HepG2 (cell line): ENCODE data around the gene CFAP54. TPM values are rescaled to one million over a fixed set of nuclear protein-coding genes. Genes with fewer than 3 reads are reported as not detected.

Experiments used
- E2F5 ChIP-seq: sonication (generic); formaldehyde crosslinking; conservative IDR thresholded peaks from 2 replicates; pipeline ENCODE4 v1.4.0; 2020; ENCODE audit warnings: missing genetic modification reagents
- IRF1 ChIP-seq: sonication (generic); formaldehyde crosslinking; IDR thresholded peaks from 2 replicates; pipeline ENCODE4 v1.4.0; 2020; ENCODE audit warnings: low read depth, mild to moderate bottlenecking, missing genetic modification reagents
- IRF2 ChIP-seq: IDR thresholded peaks from 2 replicates; pipeline ENCODE4 v1.6.1; 2018; ENCODE audit warnings: missing genetic modification reagents, missing compliant biosample characterization
- JARID2 ChIP-seq: sonication (generic); formaldehyde crosslinking; IDR thresholded peaks from 2 replicates; pipeline ENCODE4 v1.8.1; 2023; ENCODE audit warnings: missing genetic modification reagents, inconsistent platforms; ENCODE audit not compliant: insufficient replicate concordance
- KLF6 ChIP-seq: IDR thresholded peaks from 2 replicates; pipeline ENCODE4 v1.8.0; 2016; ENCODE audit warnings: missing biosample characterization, missing genetic modification reagents
- NONO ChIP-seq, 2 experiments: fragments of 450-650 bp in 1 of 2; sonication (generic) in 1 of 2; formaldehyde crosslinking in 1 of 2; IDR thresholded peaks in 1 of 2; conservative IDR thresholded peaks in 1 of 2; 2 replicates each; pipeline versions ENCODE4 v1.6.1 to v1.8.0; 2017 to 2022; ENCODE audit warnings: mild to moderate bottlenecking in 1 of 2, missing genetic modification reagents in 1 of 2, moderate library complexity in 1 of 2
- POLR2G ChIP-seq: fragments of 200-400 bp; formaldehyde crosslinking; IDR thresholded peaks from 2 replicates; pipeline ENCODE4 v1.6.1; 2018; ENCODE audit warnings: mild to moderate bottlenecking, low read depth, low read length, moderate library complexity
- TAF1 ChIP-seq: sonication (generic); formaldehyde crosslinking; IDR thresholded peaks from 2 replicates; pipeline ENCODE4 v1.4.0; 2020; ENCODE audit warnings: missing genetic modification reagents
- TFAP4 ChIP-seq: sonication (generic); IDR thresholded peaks from 2 replicates; pipeline ENCODE4 v1.6.1; 2016; ENCODE audit warnings: low read depth, borderline replicate concordance
- TFDP2 ChIP-seq: sonication (generic); formaldehyde crosslinking; IDR thresholded peaks from 2 replicates; pipeline ENCODE4 v1.4.0; 2020; ENCODE audit warnings: missing genetic modification reagents
- UBTF ChIP-seq: sonication (generic); formaldehyde crosslinking; IDR thresholded peaks from 2 replicates; pipeline ENCODE4 v1.4.0; 2020; ENCODE audit warnings: mild to moderate bottlenecking, missing genetic modification reagents
- ZBTB33 ChIP-seq: sonication (generic); formaldehyde crosslinking; IDR thresholded peaks from 2 replicates; pipeline ENCODE4 v1.4.0; 2020; ENCODE audit warnings: missing genetic modification reagents
- ZBTB34 ChIP-seq: sonication (generic); formaldehyde crosslinking; IDR thresholded peaks from 2 replicates; pipeline ENCODE4 v1.8.0; 2022; ENCODE audit warnings: mild to moderate bottlenecking, missing genetic modification reagents
- ZNF136 ChIP-seq: sonication (generic); formaldehyde crosslinking; IDR thresholded peaks from 2 replicates; pipeline ENCODE4 v1.8.1; 2022; ENCODE audit warnings: low read depth, mild to moderate bottlenecking, moderate library complexity, missing genetic modification reagents
- ZNF17 ChIP-seq: sonication (generic); formaldehyde crosslinking; IDR thresholded peaks from 2 replicates; pipeline ENCODE4 v1.5.0; 2020; ENCODE audit warnings: mild to moderate bottlenecking, missing genetic modification reagents
- ZNF251 ChIP-seq: sonication (generic); formaldehyde crosslinking; IDR thresholded peaks from 2 replicates; pipeline ENCODE4 v1.9.0; 2021; ENCODE audit warnings: mild to moderate bottlenecking, missing genetic modification reagents
- ZNF605 ChIP-seq: sonication (generic); formaldehyde crosslinking; IDR thresholded peaks from 2 replicates; pipeline ENCODE4 v1.8.0; 2022; ENCODE audit warnings: mild to moderate bottlenecking, missing genetic modification reagents
- ZNF713 ChIP-seq: sonication (generic); formaldehyde crosslinking; IDR thresholded peaks from 2 replicates; pipeline ENCODE4 v1.4.0; 2020; ENCODE audit warnings: mild to moderate bottlenecking, missing genetic modification reagents
- ZNF841 ChIP-seq: sonication (generic); formaldehyde crosslinking; IDR thresholded peaks from 2 replicates; pipeline ENCODE4 v1.8.1; 2023; ENCODE audit warnings: missing genetic modification reagents, borderline replicate concordance
- polyA plus RNA-seq, 8 experiments: library from polyadenylated mRNA; depleted of rRNA in 3 of 8; stranded (reverse) in 7 of 8; unstranded in 1 of 8; fragments of >200 nt; fragmentation: Illumina TruSeq in 4 of 8; extraction: Trizol in 4 of 8; gene quantifications; 2 replicates each; pipeline versions ENCODE4 v1.2.1 to v1.2.3, GENCODE V29; 2011 to 2016; ENCODE audit warnings: low read depth in 4 of 8, missing spikeins in 1 of 8, mixed read lengths in 1 of 8; ENCODE audit not compliant: insufficient read depth in 1 of 8
- total RNA-seq, 5 experiments: library from RNA; depleted of rRNA; stranded (reverse); fragments of >200 nt; fragmentation: Illumina TruSeq; extraction: Trizol; gene quantifications; 2 replicates each; pipeline ENCODE4 v1.2.3, GENCODE V29; 2016; ENCODE audit warnings: low read depth in 1 of 5

Gene CFAP54
- total and polyA plus RNA-seq, 2 of the 13 experiments (the other 11 are each of a cell fraction or from before 2014, with no cell fraction given): not detected

- no peak for TF ChIP-seq ZNF136 (CRISPR knock-in tag)
- 0 out of 2 replicates have a peak, but pooled peaks have one; percentile 22 for TF ChIP-seq TFAP4
- TF ChIP-seq ZBTB34 (CRISPR knock-in tag): no peak
- TF ChIP-seq ZNF841: no peak
- no peak for TF ChIP-seq TAF1 (CRISPR knock-in tag)
- 0 out of 2 replicates have a peak, but pooled peaks have one; percentile 48 for TF ChIP-seq ZNF605 (CRISPR knock-in tag)
- TF ChIP-seq ZNF251 (CRISPR knock-in tag): no peak
- TF ChIP-seq UBTF: no peak
- 0 out of 2 replicates have a peak, but pooled peaks have one; percentile 71 for TF ChIP-seq E2F5
- 0 out of 2 replicates have a peak, but pooled peaks have one; percentile 49 for TF ChIP-seq KLF6
- TF ChIP-seq IRF1: no peak
- TF ChIP-seq JARID2 (CRISPR knock-in tag): peak; percentile 49
- TF ChIP-seq POLR2G: no peak
- TF ChIP-seq NONO (IDR thresholded peaks at IDR 0.05): no peak
- TF ChIP-seq NONO (CRISPR knock-in tag; conservative IDR thresholded peaks at IDR 0.05): peak; percentile 70; the same call in 1 of the 2 replicates
- TF ChIP-seq ZNF17: no peak
- TF ChIP-seq ZBTB33 (CRISPR knock-in tag): no peak
- peak; percentile 82 for TF ChIP-seq TFDP2 (CRISPR knock-in tag)
- TF ChIP-seq IRF2 (CRISPR knock-in tag): peak; percentile 58; the same call in 1 of the 2 replicates
- no peak for TF ChIP-seq ZNF713 (CRISPR knock-in tag)
Observed at GRCh38 chr12:96489392-96490056, at the start of gene CFAP54 (continued).
